DMS114 treated with DMSO at 0.1 percent for 48 hours (cell line): ENCODE results near the gene SAMD4B.
"Not testable (repeated sequence)": the region's sequence is repeated elsewhere in the genome, so short reads cannot be mapped to it uniquely, and the experiment has no call there.

Source experiments
- DNase-seq: peaks from one replicate; lab custom pipeline; 2025; ENCODE audit not compliant: unreplicated experiment; lab: John Stamatoyannopoulos, UW

Gene SAMD4B

DNA sequence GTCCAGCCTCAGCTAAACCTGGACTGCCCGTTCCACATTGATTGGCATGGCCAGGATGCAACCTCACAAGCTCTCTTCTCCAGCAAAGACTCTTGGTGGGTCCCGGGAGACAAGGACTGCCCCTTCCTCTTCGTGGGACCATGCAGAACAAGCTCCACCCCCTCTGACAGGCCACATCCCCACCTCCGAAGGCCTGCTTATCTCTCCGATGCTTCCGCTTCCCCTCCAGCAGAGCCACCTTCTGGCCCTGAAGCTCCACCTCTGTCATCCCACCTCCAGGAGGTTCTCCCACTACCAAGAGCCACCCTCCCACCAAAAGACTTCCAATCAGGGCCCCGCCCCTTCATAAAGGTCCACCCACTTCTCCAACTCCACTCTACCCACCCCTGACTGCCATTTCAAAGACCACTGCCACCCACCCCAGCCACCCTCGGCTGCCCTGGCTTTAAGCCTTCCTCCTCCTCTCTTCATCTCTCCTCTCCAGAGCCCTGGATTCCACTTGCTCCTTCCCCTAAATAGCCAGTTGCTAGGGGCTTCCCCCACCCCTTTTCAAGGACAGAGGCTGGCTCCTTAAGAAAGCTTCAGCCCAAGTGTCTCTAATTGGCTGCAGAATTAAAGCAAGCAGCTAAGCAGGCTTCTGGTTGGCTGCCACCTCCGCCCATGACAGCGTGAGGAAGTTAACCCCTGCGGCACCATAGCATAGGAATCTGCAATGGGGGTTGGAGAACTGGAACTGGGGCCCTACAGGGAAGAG, 31.5 kb upstream of the SAMD4B start:
- DNase-seq = no peak

DNA sequence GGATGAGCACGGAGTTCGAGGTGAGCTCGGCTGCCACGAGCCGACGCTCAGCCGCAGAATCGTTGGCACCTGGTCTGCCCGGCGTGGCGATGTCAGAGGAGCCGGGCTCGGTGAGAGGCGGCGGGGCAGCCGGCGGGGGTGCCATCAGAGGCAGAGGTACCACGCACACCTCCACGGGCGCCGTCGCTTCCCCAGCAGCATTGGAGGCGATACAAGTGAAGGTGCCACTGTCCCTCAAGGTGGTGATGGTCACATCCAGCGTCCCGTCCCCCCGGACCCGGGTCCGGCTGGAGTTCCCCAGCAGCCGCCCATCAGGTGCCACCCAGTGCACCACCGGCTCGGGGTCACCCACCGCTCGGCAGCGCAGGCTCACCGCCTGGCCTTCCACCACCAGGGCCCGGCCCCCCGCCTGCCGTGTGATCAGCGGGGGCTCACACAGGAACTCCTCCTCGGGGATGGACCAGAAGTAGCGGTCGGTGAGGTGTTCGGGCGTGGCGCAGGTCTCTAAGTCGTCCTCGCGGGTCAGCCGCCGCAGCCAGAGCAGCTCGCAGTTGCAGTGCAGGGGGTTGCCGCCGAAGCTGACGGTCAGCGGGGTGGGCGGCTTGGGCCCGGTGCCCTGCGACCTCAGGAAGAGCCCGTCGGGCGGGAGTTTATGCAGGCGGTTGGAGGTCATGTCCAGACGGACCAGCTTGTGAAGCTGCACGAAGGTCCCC, 28.0 kb upstream of the SAMD4B start:
- DNase-seq = no peak

DNA sequence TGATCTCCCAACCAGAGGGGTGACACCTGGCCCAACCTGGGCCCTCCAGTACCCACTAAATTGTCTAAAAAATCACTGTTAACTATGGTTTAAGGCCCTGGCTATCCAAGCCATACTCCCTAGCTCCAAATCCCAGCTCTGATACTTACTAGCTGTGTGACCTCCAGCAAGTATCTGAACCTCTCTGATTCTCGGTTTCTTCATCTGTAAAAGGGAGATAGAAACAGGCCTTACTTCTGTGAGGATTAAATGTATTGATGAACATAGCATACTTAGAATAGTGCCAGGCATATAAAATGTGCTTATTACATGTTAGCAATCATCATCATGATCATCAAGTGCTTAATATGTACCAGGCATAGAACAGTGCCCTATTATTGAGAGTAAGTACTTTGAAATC, 26.3 kb upstream of the SAMD4B start:
- DNase-seq = no peak

DNA sequence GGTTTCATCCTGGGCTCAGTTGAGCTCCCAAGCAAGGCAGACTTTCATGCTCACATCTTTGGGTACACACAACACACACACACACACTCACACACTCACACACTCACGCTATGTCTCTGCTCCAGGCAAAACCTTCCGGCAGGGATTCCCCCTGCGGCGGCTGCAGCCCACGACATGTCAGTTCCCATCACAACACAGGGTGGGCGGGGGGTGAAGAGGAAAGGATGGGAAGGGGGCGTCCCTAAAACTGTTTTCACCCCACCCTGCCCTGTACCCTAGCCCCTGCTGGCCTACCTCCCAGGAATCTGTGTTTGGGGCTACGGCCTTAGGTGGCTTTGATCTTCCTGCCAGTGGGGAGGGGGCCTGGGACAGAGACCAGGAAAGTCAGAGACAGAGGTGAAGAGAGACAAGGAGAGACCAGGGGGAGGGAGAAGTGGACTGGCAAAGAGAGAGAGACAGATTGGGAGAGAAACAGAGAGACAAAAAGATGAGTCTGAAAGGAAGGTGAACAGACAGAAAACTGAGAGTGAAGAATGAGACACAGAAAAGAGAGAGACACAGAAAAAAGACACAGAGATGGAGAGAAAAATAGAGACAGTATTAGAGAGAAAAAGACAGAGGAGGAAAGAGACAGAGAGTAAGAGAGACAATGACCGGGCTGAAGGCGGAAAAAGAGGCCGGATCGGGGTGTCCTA, 25.4 kb upstream of the SAMD4B start:
- DNase-seq = no peak

DNA sequence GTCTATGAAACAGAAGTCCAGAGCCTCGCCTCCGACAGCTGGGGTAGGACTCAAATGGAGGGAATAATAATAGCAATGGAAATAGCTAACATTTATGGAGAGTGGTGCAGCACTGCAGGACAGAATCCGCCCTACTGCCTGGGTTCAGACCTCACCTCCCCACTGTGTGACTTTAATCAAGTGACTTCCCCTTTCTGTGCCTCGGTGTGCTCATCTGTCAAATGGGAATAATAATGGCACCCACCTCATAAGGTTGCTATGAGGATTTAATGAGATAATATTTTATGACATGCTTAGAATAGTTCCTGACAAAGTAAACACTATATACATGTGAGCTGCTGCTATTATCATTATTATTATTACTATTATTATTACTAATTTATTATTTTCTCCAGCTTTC, 24.7 kb upstream of the SAMD4B start:
- no peak for DNase-seq

DNA sequence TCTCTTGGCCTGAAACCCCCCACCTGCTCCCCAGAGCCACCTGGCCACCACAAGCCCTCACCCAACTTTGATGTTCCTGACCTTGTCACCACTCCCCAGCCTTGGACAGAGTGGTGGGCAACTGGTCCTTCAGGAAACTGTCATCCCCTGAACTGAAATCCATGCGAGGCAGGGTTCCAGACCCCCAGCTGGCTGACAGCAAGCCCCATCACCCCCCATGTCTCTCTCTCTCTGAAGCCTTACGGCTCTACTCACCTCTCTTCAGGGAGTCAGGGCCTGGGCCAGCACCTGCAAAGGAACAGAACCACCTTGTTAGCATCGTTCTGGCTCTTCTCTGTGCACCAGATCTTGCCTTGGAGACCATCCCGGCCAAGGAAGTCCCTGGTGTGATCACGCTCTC, 24.1 kb upstream of the SAMD4B start:
- no peak for DNase-seq

DNA sequence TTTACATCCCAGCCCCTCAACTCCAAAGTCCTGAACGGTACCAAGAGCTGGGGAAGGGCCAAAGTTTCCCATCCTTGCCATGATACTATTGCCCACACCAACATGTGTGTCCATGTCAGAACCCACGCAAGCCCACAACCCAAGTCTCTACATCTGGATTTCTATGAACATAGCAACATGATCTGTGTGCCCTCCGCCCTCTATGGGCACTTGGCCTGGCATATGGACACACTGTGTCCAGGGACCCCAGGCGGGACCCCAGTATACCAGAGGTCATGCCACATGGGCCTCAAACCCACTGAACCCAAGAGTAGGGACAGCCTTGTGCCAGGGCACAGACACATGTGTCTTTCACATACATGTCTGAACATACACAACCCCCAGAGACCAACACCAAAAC, 23.5 kb upstream of the SAMD4B start:
- no peak for DNase-seq

DNA sequence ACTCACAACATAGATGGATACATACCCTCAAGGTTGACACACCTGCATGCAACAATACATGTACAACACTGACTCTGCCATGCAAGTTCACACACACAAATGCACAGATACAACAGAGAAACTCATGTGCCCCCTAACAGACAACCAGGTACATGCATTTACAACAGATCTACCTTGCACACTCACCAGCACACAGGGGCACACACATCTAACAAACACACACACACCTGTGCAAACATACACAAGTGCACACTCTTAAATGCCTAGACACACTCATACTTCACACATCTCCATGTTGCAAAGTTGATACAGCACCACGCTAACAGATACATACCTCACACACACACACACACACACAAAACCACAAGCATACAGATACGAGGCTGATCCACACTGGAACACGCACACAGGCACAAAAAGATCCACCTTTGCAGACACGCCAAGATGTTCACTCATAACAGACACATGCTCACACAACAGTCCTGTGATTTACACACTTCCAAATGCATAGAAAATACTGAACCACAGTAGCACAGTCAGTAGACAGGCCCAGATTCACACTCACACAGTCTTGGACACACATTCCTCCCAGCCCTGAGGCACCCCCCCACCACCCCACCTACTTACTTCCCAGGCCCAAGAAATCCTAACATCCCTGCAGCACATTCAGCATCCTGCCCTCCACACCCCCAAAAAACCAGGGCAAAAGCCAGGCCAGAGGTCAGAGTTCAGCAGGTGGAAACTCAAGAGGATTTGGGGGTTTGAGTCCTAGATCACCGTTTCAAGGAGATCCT, 22.9 kb upstream of the SAMD4B start:
- DNase-seq = no peak

DNA sequence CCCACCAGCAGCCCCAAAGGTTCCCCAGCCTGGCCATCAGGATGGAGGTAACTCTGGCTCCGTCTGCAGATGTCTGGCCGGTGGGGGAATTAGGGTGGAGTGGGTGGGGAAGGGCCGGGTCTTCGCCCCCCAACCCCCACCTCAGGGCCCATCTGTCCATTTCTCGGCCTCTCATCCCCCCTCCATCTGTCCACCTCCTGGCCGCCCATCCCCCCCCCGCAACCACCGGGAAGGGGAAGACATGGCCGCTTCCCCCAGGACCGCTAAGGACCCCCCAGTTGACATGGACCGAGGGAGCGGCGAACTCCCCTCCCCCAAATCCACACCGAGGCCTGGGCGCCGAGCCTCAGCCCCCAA, 22.4 kb upstream of the SAMD4B start:
- no peak for DNase-seq

DNA sequence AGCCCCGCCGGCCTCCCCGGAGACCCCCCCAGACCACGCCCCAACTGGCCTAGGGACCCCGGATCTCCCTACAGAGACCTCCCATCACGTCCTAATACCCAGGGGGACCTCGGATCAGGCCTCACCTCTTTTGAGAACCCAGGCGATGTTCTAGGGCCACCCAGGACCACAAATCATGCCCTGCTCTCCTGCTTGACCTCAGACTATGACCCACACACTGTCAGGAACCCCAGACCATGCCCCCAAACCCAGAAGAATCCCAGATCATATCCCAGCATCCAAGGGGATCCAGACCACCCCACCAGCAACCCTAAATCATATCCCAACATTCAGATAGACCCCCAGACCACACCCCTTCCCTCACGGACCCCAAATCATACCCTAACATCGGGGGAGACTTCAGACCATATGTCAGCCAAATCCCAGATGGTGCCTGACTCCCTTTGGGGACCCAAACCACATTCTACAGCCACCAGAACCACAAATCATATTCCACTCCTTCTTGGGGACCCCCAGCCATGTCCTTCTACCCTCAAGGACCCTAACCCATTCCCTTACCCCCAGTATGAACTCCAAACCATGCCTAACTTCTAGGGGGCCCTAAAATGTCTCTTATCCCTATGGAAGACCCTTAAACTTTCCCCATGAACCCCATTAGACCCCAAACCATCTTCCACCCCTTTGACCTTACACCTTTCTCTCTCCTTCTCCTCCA, 20.9 kb upstream of the SAMD4B start:
- no peak for DNase-seq

DNA sequence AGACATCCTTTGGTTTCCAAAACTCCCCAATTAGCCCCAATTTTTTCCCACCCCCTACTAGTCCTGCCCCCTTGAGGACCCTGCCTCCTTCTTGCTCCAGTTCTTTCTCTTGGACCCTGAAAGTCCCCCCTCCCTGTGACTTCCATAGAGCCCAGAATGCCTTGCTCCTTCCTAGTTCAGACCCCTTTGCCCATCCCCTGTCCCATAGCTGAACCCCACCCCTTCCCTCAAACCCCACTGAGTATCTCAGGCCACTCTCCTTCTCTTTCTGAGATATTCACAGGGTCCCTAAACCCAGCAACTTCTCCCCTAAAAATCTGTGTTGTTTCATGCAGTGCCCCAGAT, 20.4 kb upstream of the SAMD4B start:
- DNase-seq = no peak

DNA sequence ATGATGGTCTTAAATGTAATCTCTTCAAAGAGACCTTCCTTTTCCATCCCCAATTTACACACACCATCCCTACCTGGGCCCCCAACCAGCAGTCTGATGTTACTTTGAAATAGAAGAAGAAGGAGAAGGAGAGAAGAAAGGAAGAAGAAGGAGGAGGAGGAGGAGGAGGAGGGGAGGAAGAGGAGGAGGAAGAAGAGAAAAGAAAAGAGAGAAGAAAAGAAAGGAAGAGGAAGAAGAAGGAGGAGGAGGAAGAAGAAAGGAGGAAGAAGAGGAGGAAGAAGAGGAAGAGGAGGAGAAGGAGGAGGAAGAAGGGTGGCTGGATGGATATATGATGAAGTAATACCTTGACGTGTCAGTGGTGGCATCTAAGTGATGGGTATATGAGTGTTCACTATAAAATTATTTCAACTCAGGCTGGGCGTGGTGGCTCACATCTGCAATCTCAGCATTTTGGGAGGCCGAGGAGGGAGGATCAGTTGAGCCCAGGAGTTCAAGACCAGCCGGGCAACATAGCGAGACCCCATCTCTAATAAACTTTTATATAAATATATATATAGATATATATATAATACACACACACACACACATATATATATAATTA, 17.9 kb upstream of the SAMD4B start:
- no peak for DNase-seq

DNA sequence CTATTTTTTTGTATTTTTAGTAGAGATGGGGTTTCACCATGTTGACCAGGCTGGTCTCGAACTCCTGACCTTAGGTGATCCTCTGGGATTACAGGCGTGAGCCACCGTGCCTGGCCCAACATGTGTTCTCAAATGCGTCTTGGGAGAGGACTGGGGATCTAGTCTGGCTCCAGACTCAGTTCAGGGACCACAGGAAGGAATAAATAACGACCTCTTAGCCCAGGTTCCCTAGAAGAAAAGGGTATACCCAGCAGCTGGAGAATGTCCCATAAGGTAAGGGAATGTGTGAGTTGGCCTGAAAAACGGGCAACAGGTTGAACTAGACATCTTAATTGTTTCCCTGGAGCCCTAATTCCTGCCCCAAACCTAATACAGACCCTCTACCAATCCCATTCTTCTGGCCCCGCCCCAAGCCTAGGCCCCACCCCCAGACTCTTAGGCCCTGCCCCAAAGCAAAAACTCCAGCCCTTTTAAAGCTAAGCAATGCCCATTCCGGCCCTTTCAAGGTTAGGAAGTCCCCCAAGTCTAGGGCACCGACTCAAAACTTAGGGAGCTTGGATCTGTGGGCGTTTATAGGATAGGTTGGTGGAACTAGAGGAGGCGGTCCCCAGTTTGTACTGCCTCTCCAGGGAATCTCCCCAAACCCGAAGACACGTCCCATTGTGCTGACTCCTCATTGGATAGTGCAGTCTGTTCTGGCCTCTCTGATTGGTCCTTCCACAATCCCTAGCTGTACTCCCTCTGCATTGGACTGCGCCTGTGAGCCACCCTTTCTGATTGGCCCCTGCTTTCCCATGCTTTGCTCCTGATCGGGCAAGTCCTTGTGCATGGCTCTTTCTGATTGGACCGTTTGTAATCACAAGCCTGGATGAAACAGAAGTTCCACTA, 16.2 kb upstream of the SAMD4B start:
- DNase-seq = no peak

DNA sequence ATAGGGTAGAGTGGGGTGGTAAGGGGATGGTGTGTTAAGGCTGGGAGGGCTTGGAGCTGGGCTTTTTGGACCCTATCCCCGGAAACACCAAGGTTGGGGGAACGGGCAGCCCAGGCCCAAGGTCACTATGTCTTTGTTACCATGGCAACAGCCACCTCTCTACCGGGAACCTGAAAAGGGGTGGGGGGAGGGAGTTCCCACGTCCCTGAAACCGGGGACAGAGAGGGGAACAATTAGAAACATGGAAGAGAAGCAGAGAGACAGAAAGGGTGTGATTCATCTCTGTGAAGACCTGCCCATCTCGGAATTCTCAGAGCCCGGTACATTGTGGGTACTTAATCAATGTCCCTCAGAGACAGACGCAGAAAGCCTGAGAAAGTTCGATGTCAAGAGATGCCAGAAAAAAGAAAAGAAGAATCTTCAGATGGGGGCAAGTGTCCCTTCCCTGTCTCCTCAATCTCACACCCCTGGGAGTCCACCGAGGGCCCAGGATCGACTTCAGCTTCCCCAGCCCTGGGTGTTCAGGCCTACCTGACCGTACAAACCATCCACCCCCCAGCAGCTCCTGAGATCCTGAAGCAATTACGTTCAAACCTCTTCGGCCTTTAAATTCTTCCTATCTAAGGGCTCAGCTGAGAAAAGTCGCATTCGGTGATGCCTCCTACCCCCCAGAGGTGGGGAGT, 14.7 kb upstream of the SAMD4B start:
- no peak for DNase-seq

DNA sequence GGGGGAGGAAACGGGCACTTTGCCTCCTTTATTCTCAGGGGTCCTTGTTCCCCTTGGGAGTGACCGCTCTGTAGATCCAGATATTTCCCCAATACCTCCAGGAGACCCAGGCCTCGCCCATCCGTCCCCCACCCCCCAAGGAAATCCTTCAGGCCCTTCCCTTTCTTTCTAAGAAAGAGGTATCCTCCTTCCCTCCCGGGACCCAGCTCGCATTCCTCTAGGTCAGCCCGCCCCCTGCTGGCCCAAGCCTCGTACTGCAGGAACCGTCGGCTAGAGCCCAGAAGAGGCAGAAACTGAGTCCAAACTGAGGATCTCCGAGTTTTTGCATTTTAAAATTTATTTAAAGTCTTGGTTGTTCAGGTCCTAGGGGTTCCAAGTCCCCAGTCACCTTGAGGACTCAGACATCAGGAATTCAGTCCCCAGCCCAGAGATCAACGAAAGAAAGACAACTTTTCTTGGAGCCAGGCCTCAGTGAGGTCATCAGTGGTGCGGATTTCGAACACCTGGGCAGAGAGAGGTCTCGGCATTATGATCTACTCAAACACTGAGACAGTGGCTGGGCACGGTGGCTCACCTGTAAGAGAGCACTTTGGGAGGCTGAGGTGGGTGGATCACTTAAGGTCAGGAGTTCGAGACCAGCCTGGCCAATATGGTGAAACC, 14.0 kb upstream of the SAMD4B start:
- DNase-seq = peak; percentile 69

DNA sequence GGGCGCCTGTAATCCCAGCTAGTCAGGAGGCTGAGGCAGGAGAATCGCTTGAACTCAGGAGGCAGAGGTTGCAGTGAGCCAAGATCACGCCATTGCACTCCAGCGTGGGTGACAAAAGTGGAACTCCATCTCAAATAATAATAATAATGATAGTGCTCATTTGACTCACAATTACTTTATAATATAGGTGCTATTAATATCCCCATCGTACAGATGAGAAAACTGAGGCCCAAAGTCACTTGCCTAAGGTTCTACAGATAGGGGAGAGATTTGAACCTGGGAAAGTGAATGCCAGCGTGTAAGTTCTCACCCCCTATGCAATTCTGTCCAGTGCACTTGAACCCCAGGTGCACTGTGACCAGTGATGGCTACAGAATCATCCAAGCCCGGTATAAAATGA, 12.3 kb upstream of the SAMD4B start:
- DNase-seq = no peak

DNA sequence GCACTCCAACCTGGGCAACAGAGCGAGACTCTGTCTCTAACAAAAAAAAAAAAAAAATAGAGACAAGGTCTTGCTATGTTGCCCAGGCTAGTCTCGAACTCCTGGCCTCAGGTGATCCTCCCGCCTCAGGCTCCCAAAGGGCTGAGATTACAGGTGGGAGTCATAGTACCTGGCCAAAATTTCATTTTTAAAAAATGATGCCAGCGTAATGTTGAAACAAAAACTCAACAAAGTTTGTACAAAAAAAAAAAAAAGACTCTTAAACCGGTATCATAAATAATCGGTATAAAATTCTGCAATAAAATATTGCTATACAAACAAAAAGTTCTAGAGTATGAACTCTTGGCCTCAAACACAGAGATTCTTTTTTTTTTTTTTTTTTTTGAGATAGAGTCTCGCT, 9.9 kb upstream of the SAMD4B start:
- no peak for DNase-seq

DNA sequence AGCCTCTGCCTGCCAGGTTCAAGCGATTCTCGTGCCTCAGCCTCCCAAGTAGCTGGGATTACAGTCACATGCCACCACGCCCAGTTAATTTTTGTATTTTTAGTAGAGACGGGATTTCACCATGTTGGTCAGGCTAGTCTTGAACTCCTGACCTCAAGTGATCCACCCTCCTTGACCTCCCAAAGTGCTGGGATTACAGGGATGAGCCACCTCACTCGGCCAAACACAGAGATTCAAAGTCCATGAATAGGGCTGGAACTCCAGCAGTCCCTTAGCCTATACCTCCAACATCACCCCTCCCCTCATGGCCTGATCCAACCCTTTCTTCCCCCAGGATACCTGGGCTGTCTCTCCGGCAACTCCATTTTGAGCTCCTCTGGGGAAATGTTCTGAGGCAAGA, 9.5 kb upstream of the SAMD4B start:
- DNase-seq = not testable (repeated sequence)

DNA sequence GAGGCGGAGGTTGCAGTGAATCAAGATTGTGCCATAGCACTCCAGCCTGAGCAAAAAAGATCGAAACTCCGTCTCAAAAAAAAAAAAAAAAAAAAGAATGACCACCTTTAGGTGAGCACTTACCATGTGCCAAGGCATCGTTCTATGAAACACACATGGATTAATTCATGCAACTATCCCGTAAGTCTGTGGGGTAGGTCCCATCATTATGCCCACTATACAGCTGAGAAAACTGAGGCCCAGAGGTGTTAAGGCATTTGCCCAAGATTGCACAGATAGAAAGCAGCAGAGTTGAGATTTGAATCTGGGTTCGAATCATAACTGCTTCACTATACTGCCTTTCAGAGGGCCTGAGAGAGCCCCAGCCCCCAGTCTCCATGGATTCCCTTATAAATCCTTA, 8.7 kb upstream of the SAMD4B start:
- no peak for DNase-seq
